HEK293 (cell line): ENCODE measurements around the gene CHST5.

Experiments used
- CTCF ChIP-seq: fragments of 450-650 bp; formaldehyde crosslinking; IDR thresholded peaks from 2 replicates; pipeline ENCODE4 v1.5.1; 2016; ENCODE audit warnings: missing biosample characterization, missing genetic modification characterization
- YY1 ChIP-seq: fragments of 450-650 bp; formaldehyde crosslinking; IDR thresholded peaks from 2 replicates; pipeline ENCODE4 v1.5.1; 2018; ENCODE audit warnings: missing biosample characterization, missing genetic modification characterization
- ZNF501 ChIP-seq: fragments of 450-650 bp; formaldehyde crosslinking; IDR thresholded peaks from 2 replicates; pipeline ENCODE4 v1.5.1; 2016; ENCODE audit warnings: missing biosample characterization, missing genetic modification characterization
- ZNF513 ChIP-seq: fragments of 450-650 bp; IDR thresholded peaks from 2 replicates; pipeline ENCODE4 v1.5.1; 2018; ENCODE audit warnings: missing biosample characterization, missing genetic modification characterization
- ZNF600 ChIP-seq: fragments of 450-650 bp; formaldehyde crosslinking; IDR thresholded peaks from 2 replicates; pipeline ENCODE4 v1.5.1; 2016; ENCODE audit warnings: missing biosample characterization, missing genetic modification characterization

- TF ChIP-seq CTCF (tag by site-specific recombination) (no peak), ZNF513 (no peak), YY1 (no peak), ZNF501 (tag by site-specific recombination) (no peak), ZNF600 (no peak)
Observed at GRCh38 chr16:75497558-75497957, 38.4 kb downstream of the CHST5 start.
